IMR-90 (cell line): Measurements from ENCODE around the gene ZC2HC1B. TPM values are rescaled to one million over a fixed set of nuclear protein-coding genes. Genes with fewer than 3 reads are reported as not detected.

Source experiments
- ATAC-seq: fragments of 200-7000 bp; cut with Tn5 transposase; 2 replicates; pipeline ENCODE4 v1.9.1; 2020; ENCODE audit warnings: low read depth, mild to moderate bottlenecking, moderate library complexity
- BruUV-seq: library from RNA; stranded (reverse); fragments of 400-500 nt; replicated peaks from 2 replicates; lab custom pipeline; 2021; lab: Mats Ljungman, UMichigan
- CTCF ChIA-PET: fragments of 300-600 bp; formaldehyde crosslinking; extraction: SDS; loops from one replicate; lab custom pipeline; 2021; ENCODE audit warnings: antibody characterized with exemption; lab: Yijun Ruan, JAX
- POLR2A ChIA-PET: fragments of 300-600 bp; sonication (Branson Sonifier 250); formaldehyde crosslinking; loops from one replicate; lab custom pipeline; 2022; ENCODE audit warnings: antibody characterized with exemption; ENCODE audit not compliant: unreplicated experiment; lab: Charles Lee
- DNase-seq: peaks from one replicate; pipeline ENCODE4 v3.0.0; 2013
- H2AFZ ChIP-seq: replicated peaks from 2 replicates; pipeline ENCODE3; 2013; ENCODE audit warnings: low read length, mild to moderate bottlenecking; ENCODE audit not compliant: poor library complexity
- H2AK5ac ChIP-seq: 2 replicates; pipeline ENCODE4 v1.6.1; 2013; ENCODE audit warnings: low read depth, low read length, inconsistent platforms
- H2AK9ac ChIP-seq: replicated peaks from 2 replicates; pipeline ENCODE3; 2013; ENCODE audit warnings: mild to moderate bottlenecking, low read depth, low read length, moderate library complexity; ENCODE audit not compliant: poor library complexity
- H2BK120ac ChIP-seq: 2 replicates; pipeline ENCODE4 v1.6.1; 2013; ENCODE audit warnings: low read depth, low read length, inconsistent platforms
- H2BK15ac ChIP-seq: 3 replicates; pipeline ENCODE4 v1.6.1; 2013; ENCODE audit warnings: low read depth, low read length, inconsistent platforms
- H2BK20ac ChIP-seq: 2 replicates; pipeline ENCODE4 v1.6.1; 2013; ENCODE audit warnings: low read depth, mild to moderate bottlenecking, inconsistent platforms, low read length, moderate library complexity
- H2BK5ac ChIP-seq: 2 replicates; pipeline ENCODE4 v1.6.1; 2013; ENCODE audit warnings: mild to moderate bottlenecking, low read depth, low read length, inconsistent platforms; ENCODE audit not compliant: poor library complexity, severe bottlenecking
- H3K14ac ChIP-seq: replicated peaks from 2 replicates; pipeline ENCODE4 v1.6.1; 2013; ENCODE audit warnings: low read depth, low read length, inconsistent platforms
- H3K18ac ChIP-seq: 2 replicates; pipeline ENCODE4 v1.6.1; 2013; ENCODE audit warnings: low read depth, low read length, control low read depth
- H3K23ac ChIP-seq: 2 replicates; pipeline ENCODE4 v1.6.1; 2013; ENCODE audit warnings: low read depth, low read length, inconsistent platforms
- H3K27ac ChIP-seq: 2 replicates; pipeline ENCODE4 v1.5.1; 2013; ENCODE audit warnings: mild to moderate bottlenecking, control low read depth, low read length; ENCODE audit not compliant: insufficient read depth
- H3K27me3 ChIP-seq: 2 replicates; pipeline ENCODE4 v1.6.1; 2013; ENCODE audit warnings: low read length; ENCODE audit not compliant: control insufficient read depth, insufficient read depth
- H3K36me3 ChIP-seq: 2 replicates; pipeline ENCODE4 v1.6.1; 2013; ENCODE audit warnings: low read length, mixed read lengths; ENCODE audit not compliant: control insufficient read depth, insufficient read depth
- H3K4ac ChIP-seq: 2 replicates; pipeline ENCODE4 v1.6.1; 2013; ENCODE audit warnings: low read depth, low read length, inconsistent platforms
- H3K4me1 ChIP-seq: 2 replicates; pipeline ENCODE4 v1.6.1; 2013; ENCODE audit warnings: low read length, mixed read lengths; ENCODE audit not compliant: control insufficient read depth, insufficient read depth
- H3K4me2 ChIP-seq: 2 replicates; pipeline ENCODE4 v1.6.1; 2013; ENCODE audit warnings: low read depth, mild to moderate bottlenecking, control low read depth, low read length, moderate library complexity
- H3K4me3 ChIP-seq: 2 replicates; pipeline ENCODE4 v1.5.1; 2013; ENCODE audit warnings: low read depth, mild to moderate bottlenecking, control low read depth, low read length, moderate library complexity; ENCODE audit not compliant: insufficient read depth
- H3K56ac ChIP-seq: 2 replicates; pipeline ENCODE4 v1.6.1; 2013; ENCODE audit warnings: low read length, inconsistent platforms; ENCODE audit not compliant: insufficient read depth; ENCODE audit errors: extremely low read depth
- H3K79me1 ChIP-seq, 2 experiments: 2 replicates each; pipeline ENCODE4 v1.6.1; 2013; ENCODE audit warnings: low read length in 2 of 2, inconsistent platforms in 1 of 2, low read depth in 1 of 2
- H3K9ac ChIP-seq: 2 replicates; pipeline ENCODE4 v1.6.1; 2013; ENCODE audit warnings: low read depth, low read length, control low read depth
- H3K9me1 ChIP-seq: 2 replicates; pipeline ENCODE4 v1.6.1; 2013; ENCODE audit warnings: low read length, inconsistent platforms; ENCODE audit not compliant: insufficient read depth
- H3K9me3 ChIP-seq: 2 replicates; pipeline ENCODE4 v1.6.1; 2013; ENCODE audit warnings: low read length; ENCODE audit not compliant: control insufficient read depth, insufficient read depth
- H4K20me1 ChIP-seq: 2 replicates; pipeline ENCODE4 v1.6.1; 2013; ENCODE audit warnings: low read length, inconsistent platforms; ENCODE audit not compliant: insufficient read depth
- H4K5ac ChIP-seq: 2 replicates; pipeline ENCODE4 v1.6.1; 2013; ENCODE audit warnings: mild to moderate bottlenecking, low read depth, low read length, control low read depth
- H4K8ac ChIP-seq, 2 experiments: 2 replicates each; pipeline ENCODE4 v1.6.1; 2013; ENCODE audit warnings: low read depth in 2 of 2, low read length in 2 of 2, control low read depth in 1 of 2, inconsistent platforms in 1 of 2
- H4K91ac ChIP-seq: 2 replicates; pipeline ENCODE4 v1.6.1; 2013; ENCODE audit warnings: low read depth, low read length, inconsistent platforms; ENCODE audit not compliant: insufficient read depth
- CEBPB ChIP-seq: IDR thresholded peaks from 2 replicates; pipeline ENCODE4 v1.6.1; 2012; ENCODE audit warnings: low read depth, low read length, improper control_type of control experiment
- CHD1 ChIP-seq: IDR thresholded peaks from 2 replicates; pipeline ENCODE4 v1.6.1; 2012; ENCODE audit warnings: low read depth, low read length, improper control_type of control experiment
- MAFK ChIP-seq: IDR thresholded peaks from 2 replicates; pipeline ENCODE4 v1.6.1; 2012; ENCODE audit warnings: low read depth, low read length, improper control_type of control experiment
- MAZ ChIP-seq: IDR thresholded peaks from 2 replicates; pipeline ENCODE4 v1.6.1; 2012; ENCODE audit warnings: low read depth, mild to moderate bottlenecking, low read length, improper control_type of control experiment, moderate library complexity, borderline replicate concordance
- NFE2L2 ChIP-seq: fragments of 150-350 bp; IDR thresholded peaks from 2 replicates; pipeline ENCODE4 v1.6.1; 2016; ENCODE audit warnings: low read depth, mild to moderate bottlenecking, low read length
- RFX5 ChIP-seq: IDR thresholded peaks from 2 replicates; pipeline ENCODE4 v1.8.0; 2012; ENCODE audit warnings: low read depth, mild to moderate bottlenecking, low read length, moderate library complexity
- SMC3 ChIP-seq: fragments of 150-350 bp; IDR thresholded peaks from 2 replicates; pipeline ENCODE4 v1.6.1; 2016; ENCODE audit warnings: low read depth, mild to moderate bottlenecking, antibody characterized with exemption, low read length, moderate library complexity
- USF2 ChIP-seq: fragments of 150-350 bp; IDR thresholded peaks from 2 replicates; pipeline ENCODE4 v1.6.1; 2017; ENCODE audit warnings: mild to moderate bottlenecking, antibody characterized with exemption, low read length, low read depth
- WGBS, 2 experiments: methylation state at CpG; one replicate each; pipeline versions ENCODE4 v1.1.5 to v1.1.7; 2013; ENCODE audit warnings: missing lambda C conversion rate in 2 of 2; ENCODE audit not compliant: insufficient read length in 1 of 2; ENCODE audit errors: extremely low coverage in 2 of 2; 5-methylcytosine and 5-hydroxymethylcytosine counted together
- dilution Hi-C: fragments of 300-500 bp; cut with HindIII; formaldehyde crosslinking; loops from one replicate; pipeline ENCODE4 v1.14.3; 2018; ENCODE audit warnings: low sequenced_read_pairs; ENCODE audit not compliant: unreplicated experiment
- in situ Hi-C: fragments of 300-500 bp; cut with MboI; formaldehyde crosslinking; loops from 3 replicates; pipeline ENCODE4 v1.14.3; 2019; ENCODE audit warnings: low sequenced_read_pairs, inconsistent platforms, mixed read lengths
- intact Hi-C: fragments of 100-400 bp; cut with micrococcal nuclease; formaldehyde crosslinking; loops from 2 replicates; pipeline ENCODE4 v1.10.0; 2022
- polyA plus RNA-seq, 3 experiments: library from polyadenylated mRNA; depleted of rRNA; stranded (reverse); fragments of >200 nt; gene quantifications; 2 replicates each; pipeline ENCODE4 v1.2.3, GENCODE V29; 2012; ENCODE audit warnings: low replicate concordance in 1 of 3
- total RNA-seq: library from RNA; depleted of rRNA; stranded (reverse); fragments of >200 nt; gene quantifications from 2 replicates; pipeline ENCODE4 v1.2.3, GENCODE V29; 2012

Gene ZC2HC1B
- total and polyA plus RNA-seq, 2 of the 4 experiments (the other 2 are of a cell fraction): not detected

- H3K4me2 ChIP-seq: no peak overlapping the region
- no peak overlapping the region for H2BK20ac ChIP-seq
- ChIA-PET POLR2A (no interaction called here), CTCF (no interaction called here)
- H4K20me1 ChIP-seq: no peaks in the 10 kb centered on the region
- no peak overlapping the region for H3K23ac ChIP-seq
- no peak overlapping the region for H2BK120ac ChIP-seq
- H4K8ac ChIP-seq: no peak overlapping the region
- no peak overlapping the region for H3K27ac ChIP-seq
- DNase-seq: no peak
- ATAC-seq: no peak
- H3K36me3 ChIP-seq: peaks cover 6% of the 10 kb centered on the region
- no peak overlapping the region for H2BK5ac ChIP-seq
- H3K14ac ChIP-seq: no peak overlapping the region
- H3K9ac ChIP-seq: no peak overlapping the region
- H3K9me3 ChIP-seq: no peaks in the 10 kb centered on the region
- H3K27me3 ChIP-seq: no peaks in the 10 kb centered on the region
- no peaks in the 10 kb centered on the region for H3K9me1 ChIP-seq
- peaks cover 10 to 24% of the 10 kb centered on the region in 2 experiments; a peak in 3 of 4 replicates for H3K79me1 ChIP-seq
- H2AK9ac ChIP-seq: no peak overlapping the region
- H2AK5ac ChIP-seq: no peak overlapping the region
- no peak overlapping the region for H3K18ac ChIP-seq
- H2AFZ ChIP-seq: no peak overlapping the region
- TF ChIP-seq SMC3: no peak
- no peak for TF ChIP-seq USF2
- no peak for TF ChIP-seq CEBPB
- no peak for TF ChIP-seq RFX5
- TF ChIP-seq MAFK: no peak
- no peak for TF ChIP-seq CHD1
- no peak for TF ChIP-seq NFE2L2
- TF ChIP-seq MAZ: no peak
- H4K91ac ChIP-seq: no peak overlapping the region
- in situ Hi-C loops: no loop called here
- intact Hi-C loops: loop anchor here (10.0 kb wide), 1 partner anchor 174 kb away; no protein-coding TSS in a partner anchor
- 100% methylated on average over 1 of the region's 6 CpGs; no CpG with 5 or more reads in 1 of the 2 experiments for WGBS, 2 experiments
- H4K5ac ChIP-seq: no peak overlapping the region
- no peak overlapping the region for H2BK15ac ChIP-seq
- no peak overlapping the region for H3K56ac ChIP-seq
- BruUV-seq: no TSS peak
- no peak overlapping the region for H3K4me3 ChIP-seq
- H3K4me1 ChIP-seq: peaks cover 3% of the 10 kb centered on the region; the same call in 1 of the 2 replicates
- dilution Hi-C loops: no loop called here
- H3K4ac ChIP-seq: no peak overlapping the region
Measured at GRCh38 chr6:143840595-143841265, 23.5 kb upstream of the ZC2HC1B start.
